K562 (cell line): ENCODE results near the gene TMEM217. TPM values are rescaled to one million over a fixed set of nuclear protein-coding genes. Genes with fewer than 3 reads are reported as not detected.

Source experiments
- ATF1 ChIP-seq, 2 experiments: fragments of 450-650 bp in 1 of 2; IDR thresholded peaks; 2 replicates each; pipeline ENCODE4 v1.6.1; 2016; ENCODE audit warnings: missing compliant biosample characterization in 1 of 2, missing genetic modification characterization in 1 of 2
- CEBPG ChIP-seq, 3 experiments: fragments of 200-800 bp in 1 of 3; sonication (Bioruptor generic) in 1 of 3; sonication (generic) in 1 of 3; formaldehyde crosslinking in 1 of 3; IDR thresholded peaks in 2 of 3; conservative IDR thresholded peaks in 1 of 3; 2 replicates each; pipeline versions ENCODE4 v1.6.1 to v1.8.0; 2016 to 2022; ENCODE audit warnings: missing compliant biosample characterization in 2 of 3, missing genetic modification characterization in 2 of 3, mild to moderate bottlenecking in 1 of 3, missing genetic modification reagents in 1 of 3
- EWSR1 ChIP-seq: fragments of 450-650 bp; IDR thresholded peaks from 2 replicates; pipeline ENCODE4 v1.6.1; 2018; ENCODE audit warnings: borderline replicate concordance, mild to moderate bottlenecking, low read depth, moderate library complexity; ENCODE audit not compliant: partially characterized antibody
- MAFF ChIP-seq: IDR thresholded peaks from 2 replicates; pipeline ENCODE4 v1.6.1; 2012; ENCODE audit warnings: low read length, improper control_type of control experiment
- MYNN ChIP-seq, 2 experiments: sonication (generic); formaldehyde crosslinking in 1 of 2; IDR thresholded peaks; 2 replicates each; pipeline versions ENCODE4 v1.5.0 to v1.6.1; 2016 to 2020; ENCODE audit warnings: antibody characterized with exemption in 1 of 2, missing genetic modification reagents in 1 of 2
- PBX2 ChIP-seq, 2 experiments: IDR thresholded peaks in 1 of 2; conservative IDR thresholded peaks in 1 of 2; 2 replicates each; pipeline ENCODE4 v1.6.1; 2016; ENCODE audit warnings: low read depth in 2 of 2, mild to moderate bottlenecking in 1 of 2, missing compliant biosample characterization in 1 of 2, missing genetic modification characterization in 1 of 2, moderate library complexity in 1 of 2
- SREBF2 ChIP-seq: sonication (generic); formaldehyde crosslinking; IDR thresholded peaks from 2 replicates; pipeline ENCODE4 v1.4.0; 2020; ENCODE audit warnings: mild to moderate bottlenecking, missing genetic modification reagents
- TRIM24 ChIP-seq, 2 experiments: fragments of 450-650 bp; IDR thresholded peaks; 2 replicates each; pipeline ENCODE4 v1.6.1; 2016
- ZBTB9 ChIP-seq: fragments of 450-650 bp; formaldehyde crosslinking; IDR thresholded peaks from 2 replicates; pipeline ENCODE4 v1.4.0; 2020; ENCODE audit warnings: mild to moderate bottlenecking, moderate library complexity
- ZMIZ1 ChIP-seq, 2 experiments: fragments of 150-350 bp in 1 of 2; IDR thresholded peaks; 2 replicates each; pipeline ENCODE4 v1.6.1; 2012 to 2016; ENCODE audit warnings: low read depth in 2 of 2, low read length in 2 of 2, mild to moderate bottlenecking in 1 of 2, moderate library complexity in 1 of 2
- ZNF165 ChIP-seq: fragments of 250-450 bp; sonication (Bioruptor Pico); IDR thresholded peaks from 2 replicates; pipeline ENCODE4 v1.4.0; 2020; ENCODE audit warnings: borderline replicate concordance
- ZNF592 ChIP-seq: fragments of 450-650 bp; IDR thresholded peaks from 2 replicates; pipeline ENCODE4 v1.6.1; 2017; ENCODE audit warnings: antibody characterized with exemption, mild to moderate bottlenecking
- polyA plus RNA-seq, 8 experiments: library from polyadenylated mRNA; depleted of rRNA in 4 of 8; stranded (reverse) in 5 of 8; unstranded in 3 of 8; fragments of >200 nt; fragmentation: Nextera tagmentation in 2 of 8; fragmentation: Illumina TruSeq in 1 of 8; extraction: Ambion mirVana in 2 of 8; extraction: Trizol in 1 of 8; gene quantifications; 2 replicates each; pipeline versions ENCODE4 v1.2.1 to v1.2.3, GENCODE V29; 2011 to 2014; ENCODE audit warnings: inconsistent platforms in 1 of 8, missing spikeins in 1 of 8
- total RNA-seq, 7 experiments: library from RNA; depleted of rRNA in 6 of 7; stranded (reverse); fragments of >200 nt in 6 of 7; fragmentation: Illumina TruSeq in 2 of 7; extraction: Trizol in 2 of 7; gene quantifications; 2 replicates each; pipeline versions ENCODE4 v1.2.1 to v1.2.3, GENCODE V29; 2011 to 2021; ENCODE audit warnings: low replicate concordance in 1 of 7

TMEM217 gene
- total and polyA plus RNA-seq, 9 of the 15 experiments (the other 6 are each of a cell fraction or from before 2014, with no cell fraction given), result 1.3 to 8.0 (median 1.9) TPM

- TF ChIP-seq SREBF2 (CRISPR knock-in tag) (no peak), PBX2 (CRISPR knock-in tag; IDR thresholded peaks at IDR 0.05; ENCODE audit: low read depth) (no peak), PBX2 (tag; conservative IDR thresholded peaks at IDR 0.05; ENCODE audit: low read depth) (peak; percentile 48), ZBTB9 (no peak), CEBPG (CRISPR knock-in tag; IDR thresholded peaks at IDR 0.05) (no peak), CEBPG (tag; conservative IDR thresholded peaks at IDR 0.05 in 1 of 2, IDR thresholded peaks at IDR 0.05 in 1 of 2) (peak; percentile 46 to 79), MAFF (peak; percentile 87), EWSR1 (no peak), ATF1 (CRISPR knock-in tag; IDR thresholded peaks at IDR 0.05) (no peak), ATF1 (tag; IDR thresholded peaks at IDR 0.05) (no peak), ZNF165 (CRISPR knock-in tag) (no peak), TRIM24 (IDR thresholded peaks at IDR 0.05) (no peak), MYNN (IDR thresholded peaks at IDR 0.05) (no peak), MYNN (CRISPR knock-in tag; IDR thresholded peaks at IDR 0.05) (no peak), ZNF592 (0 out of 2 replicates have a peak, but pooled peaks have one; percentile 18), ZMIZ1 (IDR thresholded peaks at IDR 0.05; ENCODE audit: low read depth in 2 of 2, low read length in 2 of 2) (no peak)
Measured at GRCh38 chr6:37256692-37257319, 1.1 kb downstream of the TMEM217 start (continued).
